Peyer's patch (tissue), 4 donors: ENCODE measurements around the gene ICAM5. TPM values are rescaled to one million over a fixed set of nuclear protein-coding genes. Genes with fewer than 3 reads are reported as not detected.

Experiments
- DNase-seq, 3 donors: peaks; one replicate each; pipeline ENCODE4 v3.0.0-alpha.2; 2017 to 2019
- H3K27ac ChIP-seq, 4 donors: fragments of 200-600 bp; sonication (generic); one replicate each; pipeline ENCODE4 v1.5.1; 2016 to 2019
- H3K27me3 ChIP-seq, 2 donors: fragments of 200-600 bp; sonication (generic); one replicate each; pipeline ENCODE4 v1.5.1; 2019
- H3K36me3 ChIP-seq, 3 donors: fragments of 200-600 bp; sonication (generic); one replicate each; pipeline ENCODE4 v1.5.1; 2016 to 2019
- H3K4me1 ChIP-seq, 4 donors: fragments of 200-600 bp; sonication (generic); one replicate each; pipeline ENCODE4 v1.5.1; 2016 to 2019
- H3K4me3 ChIP-seq, 4 donors: fragments of 200-600 bp; sonication (generic); 1 replicate in 3 of 4; 2 replicates in 1 of 4; pipeline ENCODE4 v1.5.1; 2016 to 2019; ENCODE audit warnings: mild to moderate bottlenecking in 1 of 4
- H3K9me3 ChIP-seq, 4 donors: fragments of 200-600 bp; sonication (generic); one replicate each; pipeline ENCODE4 v1.5.1; 2016 to 2019; ENCODE audit warnings: mild to moderate bottlenecking in 1 of 4
- POLR2A ChIP-seq, 2 donors: fragments of 450-650 bp; IDR thresholded peaks; one replicate each; pipeline ENCODE4 v1.5.1; 2017; ENCODE audit warnings: antibody characterized with exemption in 2 of 2, mild to moderate bottlenecking in 2 of 2, moderate library complexity in 2 of 2
- total RNA-seq, 4 donors: library from RNA; depleted of rRNA; stranded (reverse); fragments of >200 nt; gene quantifications; one replicate each; pipeline ENCODE4 v1.1.0, GENCODE V29; 2016
- TF ChIP-seq, protein P1 (sequence below), 6 experiments: fragments of 450-650 bp in 4 of 6; fragments of 200-600 bp in 2 of 6; sonication (generic) in 1 of 6; IDR thresholded peaks; one replicate each; pipeline ENCODE4 v1.5.1; 2017 to 2019; ENCODE audit warnings: antibody characterized with exemption in 6 of 6, mild to moderate bottlenecking in 3 of 6, moderate library complexity in 1 of 6

ICAM5 gene
- total RNA-seq, 4 donors from 2014 or later, result 0.27 TPM; not detected in 3

DNA sequence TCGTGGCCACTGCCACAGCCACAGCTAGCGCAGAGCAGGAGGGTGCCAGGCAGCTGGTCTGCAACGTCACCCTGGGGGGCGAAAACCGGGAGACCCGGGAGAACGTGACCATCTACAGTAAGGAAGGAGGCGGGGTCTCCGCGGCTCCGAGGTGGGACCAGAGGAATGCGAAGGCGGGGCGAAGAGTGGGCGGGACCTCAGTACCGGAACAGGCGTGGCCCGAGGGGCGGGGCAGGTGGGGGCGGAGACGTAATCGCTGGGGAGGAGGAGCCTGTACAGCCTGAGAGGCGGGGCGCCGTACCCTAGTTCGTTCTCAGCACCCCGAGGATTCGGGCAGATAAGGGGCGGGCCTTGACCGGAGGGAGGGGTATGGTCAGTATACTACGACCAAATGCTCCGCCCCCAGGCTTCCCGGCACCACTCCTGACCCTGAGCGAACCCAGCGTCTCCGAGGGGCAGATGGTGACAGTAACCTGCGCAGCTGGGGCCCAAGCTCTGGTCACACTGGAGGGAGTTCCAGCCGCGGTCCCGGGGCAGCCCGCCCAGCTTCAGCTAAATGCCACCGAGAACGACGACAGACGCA lies 2.5 kb downstream of the ICAM5 start:
- Histone ChIP-seq H3K4me1 (peaks cover 0 to 85% (median 67%) of the 10 kb centered on the region in 4 donors), H3K9me3 (no peaks in the 10 kb centered on the region), H3K27ac (peak overlapping the region in 1 of 4 donors; percentile 12), H3K27me3 (peaks cover 0 to 68% of the 10 kb centered on the region in 2 donors), H3K4me3 (peak overlapping the region; percentile 29 to 49 (median 36)), H3K36me3 (no peaks in the 10 kb centered on the region)
- DNase-seq, result peak; percentile 76 to 92 (median 90)
- TF ChIP-seq, protein P1, sequence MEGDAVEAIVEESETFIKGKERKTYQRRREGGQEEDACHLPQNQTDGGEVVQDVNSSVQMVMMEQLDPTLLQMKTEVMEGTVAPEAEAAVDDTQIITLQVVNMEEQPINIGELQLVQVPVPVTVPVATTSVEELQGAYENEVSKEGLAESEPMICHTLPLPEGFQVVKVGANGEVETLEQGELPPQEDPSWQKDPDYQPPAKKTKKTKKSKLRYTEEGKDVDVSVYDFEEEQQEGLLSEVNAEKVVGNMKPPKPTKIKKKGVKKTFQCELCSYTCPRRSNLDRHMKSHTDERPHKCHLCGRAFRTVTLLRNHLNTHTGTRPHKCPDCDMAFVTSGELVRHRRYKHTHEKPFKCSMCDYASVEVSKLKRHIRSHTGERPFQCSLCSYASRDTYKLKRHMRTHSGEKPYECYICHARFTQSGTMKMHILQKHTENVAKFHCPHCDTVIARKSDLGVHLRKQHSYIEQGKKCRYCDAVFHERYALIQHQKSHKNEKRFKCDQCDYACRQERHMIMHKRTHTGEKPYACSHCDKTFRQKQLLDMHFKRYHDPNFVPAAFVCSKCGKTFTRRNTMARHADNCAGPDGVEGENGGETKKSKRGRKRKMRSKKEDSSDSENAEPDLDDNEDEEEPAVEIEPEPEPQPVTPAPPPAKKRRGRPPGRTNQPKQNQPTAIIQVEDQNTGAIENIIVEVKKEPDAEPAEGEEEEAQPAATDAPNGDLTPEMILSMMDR (IDR thresholded peaks at IDR 0.05), result no peak
- TF ChIP-seq POLR2A (IDR thresholded peaks at IDR 0.05), result no peak

DNA sequence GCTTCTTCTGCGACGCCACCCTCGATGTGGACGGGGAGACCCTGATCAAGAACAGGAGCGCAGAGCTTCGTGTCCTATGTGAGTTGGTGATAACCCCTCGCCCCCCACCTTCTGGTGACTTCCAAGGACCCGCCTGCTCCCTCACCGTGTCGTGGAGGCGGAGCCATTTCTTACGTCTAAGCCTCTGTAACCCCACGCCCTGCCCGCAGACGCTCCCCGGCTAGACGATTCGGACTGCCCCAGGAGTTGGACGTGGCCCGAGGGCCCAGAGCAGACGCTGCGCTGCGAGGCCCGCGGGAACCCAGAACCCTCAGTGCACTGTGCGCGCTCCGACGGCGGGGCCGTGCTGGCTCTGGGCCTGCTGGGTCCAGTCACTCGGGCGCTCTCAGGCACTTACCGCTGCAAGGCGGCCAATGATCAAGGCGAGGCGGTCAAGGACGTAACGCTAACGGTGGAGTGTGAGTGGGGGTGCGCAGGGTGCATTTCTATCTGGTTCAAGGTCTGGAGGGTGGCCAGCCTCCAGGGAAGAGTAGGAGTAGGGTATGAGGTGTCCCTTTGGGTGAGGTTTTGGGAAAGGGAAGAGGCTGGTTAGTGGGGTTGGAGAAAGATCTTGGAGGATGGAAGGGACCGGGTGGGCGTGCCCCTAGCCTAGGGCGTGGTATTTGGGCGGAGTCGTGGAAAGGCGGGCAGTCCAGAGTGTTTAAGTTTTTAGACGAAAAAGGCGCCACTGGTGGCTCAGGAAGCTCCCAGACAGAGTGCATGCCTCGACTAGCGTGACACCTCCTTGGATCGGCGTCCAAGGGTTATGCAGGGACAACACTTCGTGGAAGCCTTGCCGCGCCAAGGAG lies 3.3 kb downstream of the ICAM5 start:
- H3K4me3 ChIP-seq, result peak overlapping the region in 3 of 4 donors; percentile 36 to 49 (median 37)

DNA sequence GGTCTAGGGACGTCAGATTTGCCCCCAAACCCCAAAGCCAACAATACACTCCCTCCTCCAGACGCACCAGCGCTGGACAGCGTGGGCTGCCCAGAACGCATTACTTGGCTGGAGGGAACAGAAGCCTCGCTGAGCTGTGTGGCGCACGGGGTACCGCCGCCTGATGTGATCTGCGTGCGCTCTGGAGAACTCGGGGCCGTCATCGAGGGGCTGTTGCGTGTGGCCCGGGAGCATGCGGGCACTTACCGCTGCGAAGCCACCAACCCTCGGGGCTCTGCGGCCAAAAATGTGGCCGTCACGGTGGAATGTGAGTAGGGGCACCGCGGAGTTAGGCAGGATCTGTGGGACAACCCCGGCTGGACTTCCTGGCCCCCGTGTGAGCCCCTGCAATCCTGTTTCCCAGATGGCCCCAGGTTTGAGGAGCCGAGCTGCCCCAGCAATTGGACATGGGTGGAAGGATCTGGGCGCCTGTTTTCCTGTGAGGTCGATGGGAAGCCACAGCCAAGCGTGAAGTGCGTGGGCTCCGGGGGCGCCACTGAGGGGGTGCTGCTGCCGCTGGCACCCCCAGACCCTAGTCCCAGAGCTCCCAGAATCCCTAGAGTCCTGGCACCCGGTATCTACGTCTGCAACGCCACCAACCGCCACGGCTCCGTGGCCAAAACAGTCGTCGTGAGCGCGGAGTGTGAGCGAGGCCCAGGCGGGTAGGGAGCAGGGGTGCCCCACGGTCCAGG lies 4.0 kb downstream of the ICAM5 start:
- peaks cover 0 to 62% of the 10 kb centered on the region in 2 donors for H3K27me3 ChIP-seq
- H3K4me1 ChIP-seq, result peaks cover 0 to 71% (median 53%) of the 10 kb centered on the region in 4 donors
- no peak overlapping the region for H3K4me3 ChIP-seq
- no peaks in the 10 kb centered on the region for H3K36me3 ChIP-seq
- H3K27ac ChIP-seq, result no peak overlapping the region
- no peak for DNase-seq
- H3K9me3 ChIP-seq, result no peaks in the 10 kb centered on the region
- TF ChIP-seq POLR2A (IDR thresholded peaks at IDR 0.05), result no peak
- TF ChIP-seq, protein P1 (IDR thresholded peaks at IDR 0.05), result no peak

More for the DNA sequence above, 3.3 kb downstream of the ICAM5 start:
- TF ChIP-seq POLR2A (IDR thresholded peaks at IDR 0.05), result no peak
- TF ChIP-seq, protein P1 (IDR thresholded peaks at IDR 0.05), result no peak
- Histone ChIP-seq H3K27ac (peak overlapping the region in 1 of 4 donors; percentile 12), H3K4me1 (peaks cover 0 to 79% (median 61%) of the 10 kb centered on the region in 4 donors), H3K9me3 (no peaks in the 10 kb centered on the region), H3K36me3 (no peaks in the 10 kb centered on the region), H3K27me3 (peaks cover 0 to 64% of the 10 kb centered on the region in 2 donors)
- peak in 1 of 3 donors; percentile 52 for DNase-seq

DNA sequence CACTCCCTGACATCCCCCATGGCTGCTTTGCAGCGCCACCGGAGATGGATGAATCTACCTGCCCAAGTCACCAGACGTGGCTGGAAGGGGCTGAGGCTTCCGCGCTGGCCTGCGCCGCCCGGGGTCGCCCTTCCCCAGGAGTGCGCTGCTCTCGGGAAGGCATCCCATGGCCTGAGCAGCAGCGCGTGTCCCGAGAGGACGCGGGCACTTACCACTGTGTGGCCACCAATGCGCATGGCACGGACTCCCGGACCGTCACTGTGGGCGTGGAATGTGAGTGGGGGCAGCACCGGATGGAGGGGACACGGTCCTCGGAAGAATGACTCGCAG lies 4.6 kb downstream of the ICAM5 start:
- TF ChIP-seq, protein P1 (IDR thresholded peaks at IDR 0.05), result peak in 3 of 6 experiments; percentile 9 to 11 (median 11)
- TF ChIP-seq POLR2A (IDR thresholded peaks at IDR 0.05), result no peak
- H3K4me1 ChIP-seq, result peaks cover 0 to 66% (median 49%) of the 10 kb centered on the region in 4 donors
- peak in 1 of 3 donors; percentile 55 for DNase-seq
- H3K27me3 ChIP-seq, result peaks cover 0 to 59% of the 10 kb centered on the region in 2 donors
- H3K9me3 ChIP-seq, result no peaks in the 10 kb centered on the region
- no peak overlapping the region for H3K4me3 ChIP-seq
- no peak overlapping the region for H3K27ac ChIP-seq
- H3K36me3 ChIP-seq, result no peaks in the 10 kb centered on the region

DNA sequence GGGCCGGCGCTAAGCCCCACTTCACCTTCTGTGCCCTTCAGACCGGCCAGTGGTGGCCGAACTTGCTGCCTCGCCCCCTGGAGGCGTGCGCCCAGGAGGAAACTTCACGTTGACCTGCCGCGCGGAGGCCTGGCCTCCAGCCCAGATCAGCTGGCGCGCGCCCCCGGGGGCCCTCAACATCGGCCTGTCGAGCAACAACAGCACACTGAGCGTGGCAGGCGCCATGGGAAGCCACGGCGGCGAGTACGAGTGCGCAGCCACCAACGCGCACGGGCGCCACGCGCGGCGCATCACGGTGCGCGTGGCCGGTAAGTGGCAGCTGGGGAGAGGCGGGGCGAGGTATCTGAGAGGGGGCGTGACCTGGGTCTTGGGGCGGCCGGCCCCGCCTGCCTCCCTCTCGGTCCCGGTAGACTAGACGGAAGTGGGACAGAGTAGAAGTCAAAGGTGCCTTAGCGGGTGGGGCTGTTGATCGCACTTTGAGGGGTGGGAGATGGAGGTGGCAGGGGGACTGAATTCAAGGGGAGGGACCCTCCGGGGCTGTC lies 5.6 kb downstream of the ICAM5 start:
- Histone ChIP-seq H3K4me3 (peak overlapping the region; percentile 24 to 46 (median 37)), H3K36me3 (no peaks in the 10 kb centered on the region), H3K9me3 (no peaks in the 10 kb centered on the region), H3K27ac (no peak overlapping the region), H3K4me1 (peaks cover 0 to 55% (median 38%) of the 10 kb centered on the region in 4 donors), H3K27me3 (peaks cover 0 to 48% of the 10 kb centered on the region in 2 donors)
- TF ChIP-seq, protein P1 (IDR thresholded peaks at IDR 0.05), result peak in 1 of 6 experiments; percentile 3
- TF ChIP-seq POLR2A (IDR thresholded peaks at IDR 0.05), result no peak
- peak; percentile 69 to 88 (median 73) for DNase-seq
